Activated CD4-positive, CD25-positive, alpha-beta regulatory T cell treated with anti-CD3 and anti-CD28 coated beads, Interleukin-2, amount 50 U/mL, for 16 hours (primary cell): Measurements from ENCODE around the gene BBIP1.
"Not testable (repeated sequence)": the region's sequence is repeated elsewhere in the genome, so short reads cannot be mapped to it uniquely, and the experiment has no call there.

ENCODE experiments used
- DNase-seq: peaks from one replicate; pipeline ENCODE4 v3.0.0-alpha.2; 2020; ENCODE audit warnings: low read depth, low spot score

BBIP1 gene

GRCh38 chr10:110885932-110886674 is 32.9 kb downstream of the BBIP1 start:
- no peak for DNase-seq

GRCh38 chr10:110883924-110884323 is 35.1 kb downstream of the BBIP1 start:
- no peak for DNase-seq

- no peak for DNase-seq
Measured at GRCh38 chr10:110881905-110882304, 37.1 kb downstream of the BBIP1 start.

GRCh38 chr10:110881247-110881646 is 37.7 kb downstream of the BBIP1 start:
- no peak for DNase-seq

- DNase-seq, result no peak
Measured at GRCh38 chr10:110880012-110880411, 39.0 kb downstream of the BBIP1 start.

- no peak for DNase-seq
Measured at GRCh38 chr10:110876788-110877187, 42.2 kb downstream of the BBIP1 start.

- no peak for DNase-seq
Measured at GRCh38 chr10:110876000-110876399, 43.0 kb downstream of the BBIP1 start.

GRCh38 chr10:110873951-110874350 is 45.0 kb downstream of the BBIP1 start:
- no peak for DNase-seq

- DNase-seq, result no peak
Measured at GRCh38 chr10:110872984-110873923, 45.7 kb downstream of the BBIP1 start.

- DNase-seq, result peak; percentile 67
Measured at GRCh38 chr10:110872145-110872983, 46.6 kb downstream of the BBIP1 start.

- DNase-seq, result peak; percentile 83
Measured at GRCh38 chr10:110871298-110872084, 47.5 kb downstream of the BBIP1 start, which contains the start of gene PDCD4. TSS of gene PDCD4 (plus strand) at chr10:110871928. CDS start at chr10:110876028, 4,100 bp downstream.

- no peak for DNase-seq
Measured at GRCh38 chr10:110870823-110871297, 48.1 kb downstream of the BBIP1 start.

- no peak for DNase-seq
Measured at GRCh38 chr10:110868981-110869380, 50.0 kb downstream of the BBIP1 start.

- DNase-seq, result no peak
Measured at GRCh38 chr10:110867807-110868465, 51.0 kb downstream of the BBIP1 start.

- DNase-seq, result not testable (repeated sequence)
Measured at GRCh38 chr10:110867011-110867806, 51.8 kb downstream of the BBIP1 start.

GRCh38 chr10:110865809-110866482 is 53.0 kb downstream of the BBIP1 start:
- no peak for DNase-seq

GRCh38 chr10:110865186-110865808 is 53.7 kb downstream of the BBIP1 start:
- DNase-seq, result no peak

GRCh38 chr10:110864662-110865140 is 54.3 kb downstream of the BBIP1 start:
- peak; percentile 30 for DNase-seq
